Caco-2 (cell line): Measurements from ENCODE around the gene TRNP1. TPM values are rescaled to one million over a fixed set of nuclear protein-coding genes. Genes with fewer than 3 reads are reported as not detected.
"Not testable (repeated sequence)": the region's sequence is repeated elsewhere in the genome, so short reads cannot be mapped to it uniquely, and the experiment has no call there.

Source experiments
- BruUV-seq: library from RNA; stranded (reverse); fragments of 400-500 nt; replicated peaks from 2 replicates; lab custom pipeline; 2021; lab: Mats Ljungman, UMichigan
- CTCF ChIA-PET: fragments of 300-600 bp; sonication (Branson Sonifier 250); formaldehyde crosslinking; loops from one replicate; lab custom pipeline; 2022; ENCODE audit warnings: antibody characterized with exemption; lab: Charles Lee
- POLR2A ChIA-PET: fragments of 300-600 bp; sonication (Branson Sonifier 250); formaldehyde crosslinking; loops from one replicate; lab custom pipeline; 2022; ENCODE audit warnings: antibody characterized with exemption; lab: Charles Lee
- DNase-seq, 2 experiments: peaks; one replicate each; pipeline versions ENCODE4 v3.0.0 to v3.0.0-alpha.2; 2020 to 2022
- H3K27me3 ChIP-seq: replicated peaks from 2 replicates; pipeline ENCODE4 v1.6.0; 2011; ENCODE audit warnings: low read length; ENCODE audit not compliant: control insufficient read depth, insufficient read depth
- H3K36me3 ChIP-seq: 2 replicates; pipeline ENCODE4 v1.5.1; 2011; ENCODE audit warnings: low read length; ENCODE audit not compliant: control insufficient read depth, insufficient read depth
- H3K4me1 ChIP-seq: fragments of 250-450 bp; sonication (Bioruptor Pico); 2 replicates; pipeline ENCODE4 v1.5.1; 2020; ENCODE audit warnings: mild to moderate bottlenecking
- H3K4me3 ChIP-seq: 2 replicates; pipeline ENCODE4 v1.5.1; 2011; ENCODE audit warnings: low read depth, mild to moderate bottlenecking, control low read depth, low read length
- H3K9me3 ChIP-seq: fragments of 250-450 bp; sonication (Bioruptor Pico); 2 replicates; pipeline ENCODE4 v1.5.1; 2020; ENCODE audit warnings: mild to moderate bottlenecking, moderate library complexity
- H3K27ac Mint-ChIP-seq: one replicate; pipeline ENCODE4 v1.8.0; 2022; ENCODE audit warnings: mixed read lengths; ENCODE audit not compliant: unreplicated experiment
- H3K27me3 Mint-ChIP-seq: one replicate; pipeline ENCODE4 v1.8.0; 2022; ENCODE audit warnings: mixed read lengths; ENCODE audit not compliant: insufficient read depth, unreplicated experiment
- H3K36me3 Mint-ChIP-seq: one replicate; pipeline ENCODE4 v1.8.0; 2022; ENCODE audit warnings: mild to moderate bottlenecking, mixed read lengths; ENCODE audit not compliant: insufficient read depth, unreplicated experiment
- H3K4me1 Mint-ChIP-seq: one replicate; pipeline ENCODE4 v1.8.0; 2022; ENCODE audit warnings: low read depth, mixed read lengths; ENCODE audit not compliant: unreplicated experiment
- H3K4me3 Mint-ChIP-seq: one replicate; pipeline ENCODE4 v1.8.0; 2022; ENCODE audit warnings: mild to moderate bottlenecking, moderate library complexity, mixed read lengths; ENCODE audit not compliant: unreplicated experiment
- H3K9me3 Mint-ChIP-seq: one replicate; pipeline ENCODE4 v1.8.0; 2022; ENCODE audit warnings: mixed read lengths; ENCODE audit not compliant: unreplicated experiment
- CTCF ChIP-seq, 2 experiments: fragments of 200-600 bp in 1 of 2; IDR thresholded peaks; 1 replicate in 1 of 2; 2 replicates in 1 of 2; pipeline versions ENCODE4 v1.5.1 to v1.8.0; 2011 to 2022; ENCODE audit warnings: antibody characterized with exemption in 1 of 2, control low read depth in 1 of 2, inconsistent platforms in 1 of 2, low read depth in 1 of 2, low read length in 1 of 2, mild to moderate bottlenecking in 1 of 2, moderate library complexity in 1 of 2; ENCODE audit not compliant: insufficient read depth in 1 of 2, severe bottlenecking in 1 of 2, unreplicated experiment in 1 of 2
- intact Hi-C: fragments of 100-400 bp; cut with micrococcal nuclease; formaldehyde crosslinking; loops from one replicate; pipeline ENCODE4 v1.10.0; 2022; ENCODE audit not compliant: unreplicated experiment
- total RNA-seq: library from RNA; stranded (reverse); gene quantifications from 2 replicates; pipeline ENCODE4 v1.2.3, GENCODE V29; 2022

Gene TRNP1
- total RNA-seq, 1 experiment from 2014 or later = 23.6 TPM

GRCh38 chr1:26946270-26946669, 47.2 kb upstream of the TRNP1 start:
- H3K36me3 Mint-ChIP-seq = peaks cover 61% of the 10 kb centered on the region
- intact Hi-C loops = no loop called here

DNA sequence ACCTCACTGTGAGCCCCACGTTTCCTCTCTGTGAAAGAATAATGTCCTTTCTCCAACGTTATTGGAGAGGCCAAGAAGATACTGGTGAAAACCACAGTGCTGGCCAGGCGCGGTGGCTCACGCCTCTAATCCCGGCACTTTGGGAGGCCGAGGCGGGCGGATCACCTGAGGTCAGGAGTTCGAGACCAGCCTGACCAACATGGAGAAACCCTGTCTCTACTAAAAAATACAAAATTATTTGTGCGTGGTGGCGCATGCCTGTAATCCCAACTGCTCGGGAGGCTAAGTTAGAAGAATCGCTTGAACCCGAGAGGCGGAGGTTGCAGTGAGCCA, 44.8 kb upstream of the TRNP1 start:
- H3K27me3 ChIP-seq, H3K9me3 ChIP-seq, H3K4me3 ChIP-seq, H3K36me3 ChIP-seq, BruUV-seq, H3K27me3 Mint-ChIP-seq, H3K9me3 Mint-ChIP-seq, H3K27ac Mint-ChIP-seq, POLR2A ChIA-PET, H3K4me1 Mint-ChIP-seq, H3K4me3 Mint-ChIP-seq, DNase-seq, H3K4me1 ChIP-seq, intact Hi-C loops, CTCF ChIA-PET: not testable (repeated sequence)
- H3K36me3 Mint-ChIP-seq = peaks cover 59% of the 10 kb centered on the region

More at GRCh38 chr1:26946270-26946669, 47.2 kb upstream of the TRNP1 start:
- H3K27me3 ChIP-seq = no peaks in the 10 kb centered on the region
- Mint-ChIP-seq H3K27ac (no peak overlapping the region), H3K4me3 (no peak overlapping the region), H3K4me1 (peaks cover 9% of the 10 kb centered on the region), H3K27me3 (no peaks in the 10 kb centered on the region), H3K9me3 (no peaks in the 10 kb centered on the region)
- ChIA-PET CTCF (no interaction called here), POLR2A (no interaction called here)
- no peak overlapping the region for H3K4me3 ChIP-seq
- DNase-seq = no peak
- H3K36me3 ChIP-seq = peaks cover 2% of the 10 kb centered on the region
- no peak for TF ChIP-seq CTCF (IDR thresholded peaks at IDR 0.05; ENCODE audit: insufficient read depth in 1 of 2, low read depth in 1 of 2, low read length in 1 of 2, severe bottlenecking in 1 of 2, unreplicated experiment in 1 of 2)
- no TSS peak for BruUV-seq
- H3K9me3 ChIP-seq = no peaks in the 10 kb centered on the region
- H3K4me1 ChIP-seq = 0 out of 2 replicates have a peak, but pooled peaks cover 4% of the 10 kb centered on the region

- peaks cover 1% of the 10 kb centered on the region; the same call in 1 of the 2 replicates for H3K36me3 ChIP-seq
- Mint-ChIP-seq H3K27ac (no peak overlapping the region), H3K9me3 (no peaks in the 10 kb centered on the region), H3K36me3 (peaks cover 58% of the 10 kb centered on the region), H3K4me3 (no peak overlapping the region), H3K27me3 (no peaks in the 10 kb centered on the region), H3K4me1 (peaks cover 9% of the 10 kb centered on the region)
- no TSS peak for BruUV-seq
- no peaks in the 10 kb centered on the region for H3K9me3 ChIP-seq
- no peak overlapping the region for H3K4me3 ChIP-seq
- ChIA-PET POLR2A (no interaction called here), CTCF (no interaction called here)
- no peak for DNase-seq
- intact Hi-C loops = no loop called here
- 0 out of 2 replicates have a peak, but pooled peaks cover 4% of the 10 kb centered on the region for H3K4me1 ChIP-seq
- H3K27me3 ChIP-seq = no peaks in the 10 kb centered on the region
- no peak for TF ChIP-seq CTCF (IDR thresholded peaks at IDR 0.05; ENCODE audit: insufficient read depth in 1 of 2, low read depth in 1 of 2, low read length in 1 of 2, severe bottlenecking in 1 of 2, unreplicated experiment in 1 of 2)
These were observed 44.1 kb upstream of the TRNP1 start for GRCh38 chr1:26949266-26949925.
